HK-2 (cell line): ENCODE results near the gene ZNF212.
"Not testable (repeated sequence)": the region's sequence is repeated elsewhere in the genome, so short reads cannot be mapped to it uniquely, and the experiment has no call there.

Experiments used
- DNase-seq: peaks from one replicate; pipeline ENCODE4 v3.0.0-alpha.2; 2018; ENCODE audit not compliant: unreplicated experiment

The ZNF212 gene

DNA sequence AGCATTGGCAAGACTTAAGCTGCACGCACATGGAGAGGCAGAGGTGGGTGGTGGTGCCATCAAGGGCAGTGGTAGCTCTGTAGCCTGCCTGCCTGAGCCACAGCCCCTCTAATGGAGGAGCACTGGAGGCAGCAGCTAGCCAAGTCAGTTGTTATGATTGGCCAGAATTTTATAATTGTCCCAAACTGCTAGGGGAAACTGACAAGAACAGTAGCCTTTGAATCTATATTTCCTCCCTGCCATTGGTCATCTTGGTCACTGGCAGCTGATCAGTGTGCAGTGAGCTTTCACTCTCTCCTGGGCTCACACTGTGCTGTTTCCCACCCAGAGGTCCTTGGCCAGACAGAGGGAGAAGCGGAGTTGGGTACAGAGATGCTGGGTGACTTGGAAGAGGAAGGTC, 12.9 kb downstream of the ZNF212 start:
- no peak for DNase-seq

DNA sequence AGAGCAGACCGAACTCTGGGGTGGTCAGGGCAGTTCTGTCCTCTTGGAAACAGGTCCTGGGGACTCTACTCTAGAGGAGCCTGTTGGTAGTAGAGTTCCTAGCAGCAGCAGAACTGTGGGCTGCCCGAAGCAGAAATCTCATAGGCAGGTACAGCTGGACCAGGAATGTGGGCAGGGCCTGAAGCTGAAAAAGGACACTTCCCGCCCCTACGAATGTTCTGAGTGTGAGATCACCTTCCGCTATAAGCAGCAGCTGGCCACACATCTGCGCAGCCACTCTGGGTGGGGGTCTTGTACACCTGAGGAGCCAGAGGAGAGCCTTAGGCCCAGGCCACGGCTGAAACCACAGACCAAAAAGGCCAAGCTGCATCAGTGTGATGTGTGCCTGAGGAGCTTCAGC, 14.2 kb downstream of the ZNF212 start:
- no peak for DNase-seq

DNA sequence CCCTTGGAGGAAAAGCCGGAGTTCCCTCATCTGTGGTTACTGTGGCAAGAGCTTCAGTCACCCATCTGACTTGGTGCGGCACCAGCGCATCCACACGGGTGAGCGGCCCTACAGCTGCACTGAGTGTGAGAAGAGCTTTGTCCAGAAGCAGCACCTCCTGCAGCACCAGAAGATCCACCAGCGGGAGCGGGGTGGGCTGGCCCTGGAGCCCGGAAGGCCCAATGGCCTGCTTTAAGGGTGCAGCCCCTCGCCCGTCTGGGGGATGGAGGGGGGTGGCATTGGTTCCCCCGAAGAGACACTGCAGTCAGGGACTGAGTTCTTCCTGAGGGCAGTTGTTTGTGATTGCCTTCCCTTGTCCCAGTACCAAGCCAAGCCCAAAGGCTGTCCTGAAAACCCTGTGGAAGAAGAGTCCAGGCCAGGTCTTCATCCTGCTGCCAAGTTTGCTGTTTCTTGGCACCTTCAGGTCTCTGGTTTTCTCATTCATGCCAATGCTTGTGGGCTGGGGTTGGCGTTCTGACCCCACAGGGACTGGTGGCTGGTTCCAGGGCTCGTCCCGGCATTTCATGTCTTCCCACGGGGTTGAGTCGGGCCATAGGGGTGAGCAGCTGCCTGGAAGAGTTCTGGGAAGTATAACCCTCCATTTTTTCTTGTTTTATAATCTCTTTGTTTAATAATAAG, 14.9 kb downstream of the ZNF212 start:
- DNase-seq: no peak

DNA sequence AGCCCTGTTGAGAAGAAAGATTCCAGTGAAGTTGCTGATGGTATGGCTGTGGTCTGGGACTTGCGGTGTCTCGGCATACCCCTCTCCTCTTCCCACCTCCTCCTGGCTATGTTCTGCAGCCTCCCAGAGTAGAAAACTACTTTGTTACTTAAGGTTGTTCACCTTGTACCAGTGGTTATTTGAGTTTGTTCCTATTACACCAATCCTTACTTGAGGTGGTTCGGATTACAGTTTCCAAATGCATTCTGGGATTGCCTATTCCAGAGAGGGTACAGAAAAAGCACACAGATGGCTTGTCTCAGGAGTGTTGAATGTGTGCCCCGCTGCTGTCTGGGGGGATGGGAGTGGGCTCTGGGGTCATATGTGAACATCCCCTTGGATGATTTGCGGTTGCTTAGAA, 15.7 kb downstream of the ZNF212 start:
- DNase-seq: no peak

DNA sequence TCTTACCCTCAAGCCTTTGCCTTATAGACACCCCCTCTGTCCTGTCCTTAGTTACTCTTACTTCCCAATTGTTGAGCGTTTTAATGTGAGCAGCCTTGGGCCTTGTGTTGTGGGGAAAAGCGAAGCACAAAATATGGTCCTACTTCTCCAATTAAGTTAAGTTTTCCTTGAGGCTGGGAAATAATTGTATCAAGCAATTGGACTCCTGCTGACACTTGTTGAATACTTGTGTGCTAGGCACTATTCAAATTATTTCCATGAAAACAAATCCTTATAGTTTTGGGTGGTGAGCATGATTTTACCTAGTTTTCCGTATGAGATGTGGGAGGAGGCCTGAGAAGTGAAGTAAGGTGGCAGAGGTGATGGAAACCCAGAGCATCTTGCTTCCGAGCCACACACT, 17.1 kb downstream of the ZNF212 start:
- no peak for DNase-seq

DNA sequence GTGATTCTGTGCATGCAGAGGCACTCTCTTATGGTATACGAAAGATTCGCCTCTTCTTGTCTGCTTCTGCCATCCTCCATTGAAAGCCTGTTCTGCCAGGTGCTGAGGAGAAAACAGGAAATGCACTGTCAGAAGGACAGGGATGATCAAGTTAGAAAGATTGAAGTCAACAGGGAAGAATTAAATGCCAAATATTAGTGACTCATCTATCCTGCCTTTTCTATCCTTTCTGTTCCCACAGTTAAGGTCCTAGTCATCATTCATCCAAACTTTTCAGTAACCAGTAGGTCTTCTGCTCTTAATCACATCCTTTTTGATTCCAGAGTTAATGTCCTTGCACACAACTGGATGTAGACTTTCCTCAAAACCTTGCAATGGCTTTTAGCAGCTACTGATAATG, 17.7 kb downstream of the ZNF212 start:
- DNase-seq: no peak

DNA sequence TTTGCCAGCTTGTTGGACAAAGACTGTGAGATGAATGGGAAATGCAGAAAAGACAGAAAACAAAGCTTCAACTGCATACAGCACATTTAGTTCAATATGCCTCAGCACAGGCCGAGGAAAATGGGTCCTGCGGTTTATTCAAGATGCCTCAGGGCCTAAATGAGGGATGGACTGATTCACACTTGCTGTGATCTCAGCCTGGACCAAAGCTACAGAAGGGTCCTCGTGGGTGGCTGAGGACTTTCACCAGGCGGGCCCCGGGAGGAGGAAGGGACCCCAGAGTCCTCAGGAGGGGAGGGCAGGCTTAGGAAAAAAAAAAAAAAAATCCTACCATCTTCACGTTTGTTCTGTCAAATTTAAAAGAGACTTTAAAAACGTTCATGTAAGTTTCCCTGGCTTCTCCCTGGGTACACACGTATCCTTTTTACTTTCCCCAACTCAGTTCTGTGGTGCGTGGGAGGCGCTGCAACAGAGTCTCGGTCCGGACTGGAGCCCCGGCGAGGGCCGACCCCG, 21.9 kb downstream of the ZNF212 start:
- DNase-seq: peak; percentile 31

DNA sequence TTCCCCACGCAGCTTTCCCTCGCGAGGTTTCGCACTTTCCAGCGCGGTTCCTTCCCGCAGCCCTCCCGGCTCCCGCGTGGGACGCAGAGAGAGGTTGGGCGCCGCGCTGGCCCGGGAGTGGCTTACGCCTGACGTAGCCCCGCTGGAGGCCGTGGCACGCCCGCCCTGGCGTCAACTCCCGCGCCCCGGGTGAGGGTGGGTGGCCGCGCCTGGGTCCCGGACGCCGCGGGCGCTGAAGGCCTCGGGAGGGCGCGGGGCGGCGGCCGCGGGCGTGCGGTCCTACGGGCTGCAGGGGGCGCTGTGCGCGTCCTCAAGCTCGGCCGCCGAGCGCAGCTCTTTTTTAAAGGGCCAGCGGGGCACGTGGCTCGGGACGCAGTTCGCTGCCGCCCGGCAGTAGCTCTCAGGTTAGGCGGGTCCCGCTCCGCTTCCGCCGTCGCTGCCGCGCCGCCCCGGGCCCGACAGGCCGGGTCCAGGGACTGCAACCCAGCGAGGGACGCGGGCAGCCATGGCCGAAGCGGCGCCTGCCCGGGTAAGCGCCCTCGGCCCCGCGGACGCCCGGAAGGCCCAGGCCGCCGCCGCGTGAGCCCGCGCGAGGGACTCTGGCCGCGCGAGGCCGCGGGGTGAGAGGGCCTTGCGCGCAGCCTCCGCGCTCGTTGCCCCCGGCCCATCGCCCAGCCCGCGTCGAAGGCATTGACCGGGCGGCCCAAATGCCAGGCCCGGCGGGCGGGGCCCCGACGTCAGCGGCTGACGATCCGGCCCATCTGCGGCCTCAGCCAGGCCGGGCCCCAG, 22.6 kb downstream of the ZNF212 start, which contains the start of gene ZNF783:
Gene ZNF783 (plus strand): TSS at position 368 of the 789 bp plus-strand sequence. CDS start 138 bp downstream, at position 506.
- DNase-seq: peak; percentile 90

DNA sequence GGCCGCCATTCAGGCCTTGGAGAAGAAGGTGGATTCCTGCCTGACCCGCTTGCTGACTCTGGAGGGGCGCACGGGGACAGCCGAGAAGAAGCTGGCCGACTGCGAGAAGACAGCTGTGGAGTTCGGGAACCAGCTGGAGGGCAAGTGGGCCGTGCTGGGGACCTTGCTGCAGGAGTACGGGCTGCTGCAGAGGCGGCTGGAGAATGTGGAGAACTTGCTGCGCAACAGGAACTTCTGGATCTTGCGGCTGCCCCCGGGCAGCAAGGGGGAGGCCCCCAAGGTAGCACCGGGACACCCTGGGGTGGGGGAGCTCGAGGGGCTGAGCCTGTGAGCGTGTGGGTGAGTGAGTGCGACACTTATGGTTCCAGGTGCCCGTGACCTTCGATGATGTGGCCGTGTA, 27.0 kb downstream of the ZNF212 start:
- DNase-seq: no peak

DNA sequence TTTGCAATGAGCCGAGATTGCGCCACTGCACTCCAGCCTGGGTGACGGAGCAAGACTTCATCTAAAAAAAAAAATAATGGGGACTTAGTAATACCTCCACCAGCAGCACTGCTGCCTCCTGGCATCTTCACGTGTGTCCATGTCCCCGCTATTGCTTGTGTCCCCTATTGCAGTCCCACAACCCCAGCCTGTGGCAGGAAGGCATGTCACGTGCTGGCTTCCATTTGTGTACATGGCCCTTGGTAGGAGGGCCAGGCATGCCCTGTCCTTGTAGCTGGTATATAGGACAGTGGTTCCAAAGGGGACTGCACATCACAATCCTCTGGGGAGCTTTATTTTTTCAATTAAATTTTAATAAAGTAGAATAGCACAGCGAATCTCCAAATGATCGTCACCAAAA, 28.3 kb downstream of the ZNF212 start:
- no peak for DNase-seq

DNA sequence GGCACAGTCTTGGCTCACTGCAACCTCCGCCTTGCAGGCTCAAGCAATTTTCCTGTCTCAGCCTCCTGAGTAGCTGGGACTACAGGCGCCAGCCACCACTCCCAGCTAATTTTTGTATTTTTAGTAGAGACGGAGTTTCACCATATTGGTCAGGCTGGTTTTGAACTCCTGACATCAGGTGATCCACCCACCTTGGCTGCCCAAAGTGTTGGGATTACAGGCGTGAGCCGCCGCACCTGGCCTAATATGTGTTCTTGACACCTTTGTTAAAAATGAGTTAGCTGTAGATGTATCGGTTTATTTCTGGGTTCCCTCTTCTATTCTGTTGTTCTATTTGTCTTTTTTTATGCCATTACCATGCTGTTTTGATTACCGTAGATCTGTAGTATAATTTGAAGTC, 35.0 kb downstream of the ZNF212 start:
- DNase-seq: not testable (repeated sequence)

DNA sequence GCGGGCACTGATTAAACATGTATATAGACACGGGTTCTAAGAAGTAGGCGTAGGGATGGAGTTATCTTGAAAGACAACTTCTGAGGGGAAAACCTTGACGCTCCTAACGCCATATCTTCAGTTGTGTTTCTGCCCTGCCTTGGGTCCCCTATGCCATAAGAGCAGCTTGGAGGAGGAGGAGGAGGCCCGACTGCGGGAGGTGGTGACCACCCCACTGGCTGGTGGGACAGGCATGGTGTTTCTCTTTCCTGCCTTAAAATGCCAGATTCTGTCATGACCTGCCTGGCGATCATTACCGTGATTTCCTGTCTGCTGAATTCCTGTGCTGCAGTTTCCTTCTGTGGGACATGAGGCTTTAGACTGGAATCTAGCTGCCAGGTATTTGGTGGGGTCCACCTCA, 38.4 kb downstream of the ZNF212 start:
- DNase-seq: no peak

DNA sequence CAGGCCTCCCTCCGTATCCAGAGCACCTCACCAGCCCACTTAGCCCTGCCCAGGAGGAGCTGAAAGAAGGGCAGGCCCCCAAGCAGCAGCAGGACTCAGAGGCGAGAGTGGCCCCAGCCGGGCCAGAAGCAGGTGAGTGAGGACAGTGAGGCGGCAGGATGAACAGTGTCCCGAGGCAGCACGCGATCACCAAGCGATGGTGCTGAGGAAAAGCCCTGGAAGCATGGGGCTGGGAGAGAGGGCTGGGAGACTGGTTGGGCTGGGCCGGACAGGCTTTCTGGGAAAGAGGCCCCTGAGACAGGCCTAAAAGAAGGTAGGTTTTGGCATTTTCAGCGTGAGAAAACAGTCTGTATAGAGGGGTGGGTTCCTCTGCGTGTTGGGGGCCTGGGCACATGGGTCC, 38.9 kb downstream of the ZNF212 start:
- no peak for DNase-seq

DNA sequence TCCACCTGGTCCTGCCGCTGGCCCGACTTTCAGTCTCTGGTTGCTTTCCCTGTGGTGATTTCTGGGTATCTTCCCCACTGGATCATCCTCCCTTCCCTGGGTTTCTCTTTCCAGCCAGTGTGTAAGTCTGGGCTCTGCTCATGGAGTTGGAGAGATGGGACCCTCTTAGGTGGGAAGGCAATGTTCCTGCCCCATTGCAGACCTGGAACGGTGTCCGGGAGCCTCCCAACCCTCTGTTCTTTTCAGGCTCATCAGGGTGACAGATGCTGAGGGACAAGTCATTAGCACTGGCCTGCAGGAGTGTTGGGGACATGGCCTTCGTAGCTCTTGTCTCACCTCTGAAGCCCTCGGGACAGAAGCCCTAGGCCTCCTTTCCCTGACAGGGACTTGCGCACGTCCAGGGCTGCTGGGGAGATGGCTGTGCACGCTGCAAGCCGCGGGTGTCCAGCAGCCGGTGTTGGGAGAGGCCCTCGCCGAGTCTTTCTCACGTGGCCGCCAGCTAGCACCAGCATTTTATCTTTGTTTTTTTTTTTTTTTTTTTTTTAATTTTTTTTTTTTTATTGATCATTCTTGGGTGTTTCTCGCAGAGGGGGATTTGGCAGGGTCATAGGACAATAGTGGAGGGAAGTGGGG, 39.8 kb downstream of the ZNF212 start:
- DNase-seq: no peak

DNA sequence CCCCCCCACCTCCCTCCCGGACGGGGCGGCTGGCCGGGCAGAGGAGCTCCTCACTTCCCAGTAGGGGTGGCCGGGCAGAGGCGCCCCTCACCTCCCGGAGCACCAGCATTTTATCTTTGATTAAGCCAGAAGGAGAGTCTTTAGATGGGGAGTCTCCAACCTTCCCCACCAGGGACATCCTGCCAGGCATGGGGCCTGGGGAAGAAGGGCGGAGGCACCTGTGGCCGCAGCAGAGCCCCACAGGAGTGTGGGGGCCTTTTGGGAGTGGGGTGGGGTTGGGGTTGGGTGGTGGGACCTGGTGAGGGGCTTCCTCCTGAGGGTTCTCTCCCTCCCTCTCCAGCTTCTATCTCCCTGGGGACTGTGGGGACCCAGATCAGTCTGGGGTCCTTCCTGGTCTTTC, 40.7 kb downstream of the ZNF212 start:
- DNase-seq: no peak

DNA sequence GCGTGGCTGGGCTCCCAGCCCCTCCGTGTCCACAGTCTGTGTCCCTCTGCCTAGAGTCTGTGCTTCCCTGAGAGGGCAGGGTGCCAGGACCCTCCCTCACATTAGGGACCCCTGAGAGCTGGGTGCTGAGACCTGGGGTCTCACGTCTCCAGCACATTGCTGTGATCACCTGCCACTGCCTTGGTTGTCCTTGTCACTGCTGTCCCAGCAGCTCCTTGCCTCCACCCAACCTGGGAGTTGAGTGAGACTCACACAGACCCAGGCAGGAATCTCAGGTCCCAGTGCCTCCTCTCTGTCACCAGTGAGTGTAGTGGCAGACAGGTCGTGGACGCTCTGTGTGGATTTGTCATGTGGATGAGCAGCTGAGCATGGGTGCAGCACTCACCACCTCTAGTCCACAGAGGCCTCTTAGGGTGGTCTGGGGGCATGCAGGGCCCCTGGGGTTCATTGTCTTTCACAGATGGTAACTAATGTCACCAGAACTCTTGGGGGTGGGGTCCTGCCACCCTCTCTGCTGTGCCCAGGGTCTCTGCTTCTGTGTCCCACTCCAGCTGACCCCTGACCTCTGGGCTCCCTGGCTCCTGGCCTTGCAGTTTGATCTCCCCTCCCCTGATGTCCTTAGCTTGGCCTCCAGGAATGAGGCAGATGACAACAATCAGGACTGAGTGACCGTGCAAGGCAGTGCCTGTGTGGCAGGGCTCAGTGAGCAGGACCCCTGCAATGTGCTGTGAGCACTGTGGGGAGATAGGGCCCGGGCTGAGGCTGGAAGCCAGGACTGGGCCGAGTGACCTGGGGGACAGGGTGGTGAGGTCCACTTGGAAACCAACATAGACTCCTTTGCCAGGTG, 41.4 kb downstream of the ZNF212 start:
- DNase-seq: no peak

DNA sequence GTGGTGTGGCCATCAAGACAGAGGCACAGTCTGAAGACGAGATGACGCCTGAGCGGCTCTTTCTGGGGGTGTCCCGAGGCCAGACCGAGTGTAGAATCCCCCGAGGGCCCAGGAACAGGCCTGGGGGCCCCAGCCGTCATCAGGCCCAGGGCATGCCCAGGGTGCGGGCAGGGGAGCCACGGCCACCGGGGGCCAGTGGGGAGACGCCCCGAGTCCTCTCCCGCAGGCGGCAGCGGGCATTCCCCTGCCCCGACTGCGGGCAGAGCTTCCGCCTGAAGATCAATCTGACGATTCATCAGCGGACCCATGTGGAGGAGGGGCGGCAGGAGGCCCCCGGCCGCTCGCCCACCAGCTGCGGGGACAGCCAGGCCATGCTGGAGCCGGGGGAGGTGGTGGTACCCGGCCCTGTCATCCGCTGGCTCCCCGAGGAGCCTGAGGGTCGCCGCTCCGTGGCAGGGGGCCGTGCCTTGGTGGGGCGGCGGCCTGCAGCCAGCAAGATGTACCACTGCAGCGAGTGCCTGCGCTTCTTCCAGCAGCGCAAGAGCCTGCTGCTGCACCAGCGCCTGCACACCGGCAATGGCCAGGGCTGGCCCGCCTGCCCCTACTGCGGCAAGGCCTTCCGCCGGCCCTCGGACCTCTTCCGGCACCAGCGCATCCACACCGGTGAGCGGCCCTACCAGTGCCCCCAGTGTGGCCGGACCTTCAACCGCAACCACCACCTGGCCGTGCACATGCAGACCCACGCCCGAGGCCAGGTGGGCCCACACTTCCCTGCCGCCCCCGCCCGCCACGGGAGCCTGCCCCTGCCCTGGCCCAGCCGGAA, 42.3 kb downstream of the ZNF212 start:
- no peak for DNase-seq

DNA sequence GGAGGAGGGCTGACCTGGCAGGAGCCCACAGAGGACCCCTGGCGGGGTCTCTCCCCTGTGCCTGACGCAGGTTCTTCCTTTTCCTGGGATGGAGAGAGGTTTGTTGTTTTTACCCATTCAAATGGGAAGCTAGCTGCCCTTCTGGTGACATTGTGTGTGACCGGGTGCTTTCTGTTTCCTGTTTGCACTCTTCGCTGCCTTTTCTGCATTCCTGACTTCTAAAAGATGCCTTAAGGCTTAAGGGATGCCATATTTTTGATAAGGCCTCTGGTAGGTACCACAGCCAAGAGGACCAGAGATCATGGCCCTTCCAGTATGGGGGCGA, 42.8 kb downstream of the ZNF212 start:
- DNase-seq: no peak

DNA sequence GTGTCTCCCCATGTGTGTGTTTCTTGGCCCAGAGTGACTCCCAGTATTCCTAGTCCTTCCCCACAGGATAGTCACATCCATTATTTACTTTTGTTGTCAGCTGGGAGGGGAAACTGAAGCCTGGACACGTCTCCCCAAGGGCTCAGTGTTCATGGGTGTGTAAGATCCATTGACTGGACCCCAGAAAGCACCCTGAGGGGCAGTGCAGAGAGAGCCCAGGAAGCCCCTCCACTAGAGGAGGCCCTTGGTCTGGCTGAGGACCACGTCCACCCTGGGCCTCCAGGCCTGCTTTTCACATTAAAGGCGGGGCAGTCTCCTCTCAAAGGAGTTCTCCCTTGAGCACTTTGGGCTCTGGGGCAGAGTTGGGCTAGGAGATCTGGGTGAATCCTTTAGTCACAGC, 43.9 kb downstream of the ZNF212 start:
- no peak for DNase-seq

DNA sequence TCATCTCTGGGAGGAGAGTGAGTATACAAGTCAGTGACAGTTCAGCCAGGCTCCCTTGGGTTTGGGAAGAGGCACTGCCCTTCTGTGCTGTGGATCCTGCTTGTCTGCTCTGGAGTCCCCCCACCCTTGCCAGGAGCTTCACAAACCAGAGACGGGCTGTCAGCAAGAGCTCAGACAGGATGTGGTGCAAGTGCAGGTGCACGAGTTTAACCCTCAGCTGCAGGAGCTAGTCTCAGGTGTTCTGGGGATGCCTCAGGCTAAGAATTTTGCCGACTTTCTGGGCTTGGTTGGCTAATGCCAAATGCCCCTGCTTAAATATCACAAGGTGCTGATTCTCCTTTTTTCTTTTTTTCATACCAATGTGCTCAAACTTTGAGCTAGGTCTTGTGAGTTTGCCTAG, 44.9 kb downstream of the ZNF212 start:
- DNase-seq: no peak
